Measurements from ENCODE around the gene ALDH1L2. TPM values are rescaled to one million over a fixed set of nuclear protein-coding genes. Genes with fewer than 3 reads are reported as not detected.

Gene ALDH1L2
- total and polyA plus RNA-seq, 4 donors, result 0.03 to 0.25 (median 0.15) TPM

DNA sequence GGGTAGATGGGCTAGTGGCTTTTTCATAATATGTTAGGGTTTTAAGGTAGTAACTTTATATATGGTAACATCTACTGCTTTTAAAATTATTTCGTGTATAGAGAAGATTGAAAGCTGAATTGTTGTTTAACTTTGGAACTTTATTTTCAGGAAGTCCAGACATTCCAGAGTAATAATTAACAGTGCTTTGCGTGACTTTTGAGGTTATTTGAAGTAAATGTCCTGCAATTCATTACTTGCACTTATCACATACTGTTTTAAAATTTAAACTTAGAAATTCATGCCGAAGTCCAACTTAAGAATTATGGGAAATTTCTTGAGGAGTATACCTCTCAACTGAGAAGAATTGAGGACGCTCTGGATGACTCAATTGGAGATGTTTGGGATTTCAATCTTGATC lies 26.6 kb upstream of the ALDH1L2 start:
- H3K36me3 ChIP-seq (ENCODE audit: control insufficient read depth in 4 of 4, insufficient read depth in 3 of 4, low read depth in 1 of 4, low read length in 3 of 4), result peaks cover 0 to 10% (median 2%) of the 10 kb centered on the region in 4 donors
- WGBS, result 29% methylated on average over 4 of the region's 4 CpGs
- H3K9me3 ChIP-seq (ENCODE audit: control insufficient read depth in 4 of 4, low read length in 3 of 4), result no peaks in the 10 kb centered on the region
- no peak for TF ChIP-seq FOXA2 (IDR thresholded peaks at IDR 0.05)
- peak overlapping the region in 1 of 2 donors; percentile 50 for H3K9ac ChIP-seq (ENCODE audit: low read depth in 1 of 2, low read length in 2 of 2)
- DNase-seq (ENCODE audit: low spot score), result no peak
- peaks cover 7 to 26% (median 22%) of the 10 kb centered on the region in 4 donors for H3K4me1 ChIP-seq (ENCODE audit: control insufficient read depth in 4 of 4, insufficient read depth in 4 of 4, low read length in 3 of 4)
- peak overlapping the region in 1 of 2 donors; percentile 6 for H3K27ac ChIP-seq (ENCODE audit: low read depth in 1 of 2, low read length in 2 of 2)
- no peak overlapping the region for H3K4me3 ChIP-seq (ENCODE audit: low read depth in 1 of 3, low read length in 3 of 3)
- H3K27me3 ChIP-seq (ENCODE audit: control insufficient read depth in 4 of 4, insufficient read depth in 4 of 4, low read length in 3 of 4), result no peaks in the 10 kb centered on the region

DNA sequence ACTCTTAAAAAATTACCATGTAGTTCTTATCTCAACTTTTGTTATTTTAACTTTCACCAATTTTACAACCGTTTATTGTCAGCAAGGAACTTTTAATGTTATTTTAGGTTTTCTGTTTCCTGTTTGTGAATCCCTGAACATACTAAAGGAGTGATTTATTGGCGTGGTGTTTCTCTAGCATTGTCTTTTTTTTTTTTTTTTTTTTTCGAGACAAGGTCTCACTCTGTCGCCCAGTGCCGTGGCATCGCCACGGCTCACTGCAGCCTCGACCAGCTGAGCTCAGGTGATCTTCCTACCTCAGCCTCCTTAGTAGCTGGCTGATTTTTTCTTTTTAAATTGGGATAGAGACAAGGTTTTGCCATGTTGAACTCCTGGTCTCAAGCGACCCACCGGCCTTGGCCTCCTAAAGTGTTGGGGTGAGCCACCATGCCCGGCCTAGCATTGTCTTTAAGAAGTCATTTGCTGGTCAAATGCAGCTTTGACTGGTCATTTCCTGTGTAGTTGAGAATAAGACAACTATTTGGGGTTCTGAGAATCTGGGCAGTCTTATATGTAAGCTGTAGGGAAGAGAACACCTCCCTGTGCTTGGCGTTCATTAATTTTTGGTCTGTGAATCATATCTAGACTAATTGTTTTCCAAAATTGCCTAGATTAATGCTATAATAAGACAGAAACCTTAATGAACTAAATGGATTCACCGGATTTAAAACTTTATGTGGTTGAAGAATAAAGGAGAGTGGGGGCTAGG lies 25.4 kb upstream of the ALDH1L2 start:
- WGBS, result 67% methylated on average over 13 of the region's 13 CpGs
- TF ChIP-seq, protein P1, sequence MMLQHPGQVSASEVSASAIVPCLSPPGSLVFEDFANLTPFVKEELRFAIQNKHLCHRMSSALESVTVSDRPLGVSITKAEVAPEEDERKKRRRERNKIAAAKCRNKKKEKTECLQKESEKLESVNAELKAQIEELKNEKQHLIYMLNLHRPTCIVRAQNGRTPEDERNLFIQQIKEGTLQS (IDR thresholded peaks at IDR 0.05), result no peak
- TF ChIP-seq FOXA2 (IDR thresholded peaks at IDR 0.05) (no peak), NR2F2 (IDR thresholded peaks at IDR 0.05) (no peak), JUND (IDR thresholded peaks at IDR 0.05) (no peak), RAD21 (IDR thresholded peaks at IDR 0.05) (no peak)
- Histone ChIP-seq H3K4me1 (ENCODE audit: control insufficient read depth in 4 of 4, insufficient read depth in 4 of 4, low read length in 3 of 4) (peaks cover 7 to 26% (median 22%) of the 10 kb centered on the region in 4 donors), H3K9me3 (ENCODE audit: control insufficient read depth in 4 of 4, low read length in 3 of 4) (no peaks in the 10 kb centered on the region), H3K36me3 (ENCODE audit: control insufficient read depth in 4 of 4, insufficient read depth in 3 of 4, low read depth in 1 of 4, low read length in 3 of 4) (peaks cover 0 to 7% (median 0%) of the 10 kb centered on the region in 4 donors), H3K4me3 (ENCODE audit: low read depth in 1 of 3, low read length in 3 of 3) (peak overlapping the region in 1 of 3 donors; percentile 79), H3K27ac (ENCODE audit: low read depth in 1 of 2, low read length in 2 of 2) (peak overlapping the region; percentile 14 to 53), H3K9ac (ENCODE audit: low read depth in 1 of 2, low read length in 2 of 2) (no peak overlapping the region), H3K27me3 (ENCODE audit: control insufficient read depth in 4 of 4, insufficient read depth in 4 of 4, low read length in 3 of 4) (no peaks in the 10 kb centered on the region)
- DNase-seq (ENCODE audit: low spot score), result no peak

DNA sequence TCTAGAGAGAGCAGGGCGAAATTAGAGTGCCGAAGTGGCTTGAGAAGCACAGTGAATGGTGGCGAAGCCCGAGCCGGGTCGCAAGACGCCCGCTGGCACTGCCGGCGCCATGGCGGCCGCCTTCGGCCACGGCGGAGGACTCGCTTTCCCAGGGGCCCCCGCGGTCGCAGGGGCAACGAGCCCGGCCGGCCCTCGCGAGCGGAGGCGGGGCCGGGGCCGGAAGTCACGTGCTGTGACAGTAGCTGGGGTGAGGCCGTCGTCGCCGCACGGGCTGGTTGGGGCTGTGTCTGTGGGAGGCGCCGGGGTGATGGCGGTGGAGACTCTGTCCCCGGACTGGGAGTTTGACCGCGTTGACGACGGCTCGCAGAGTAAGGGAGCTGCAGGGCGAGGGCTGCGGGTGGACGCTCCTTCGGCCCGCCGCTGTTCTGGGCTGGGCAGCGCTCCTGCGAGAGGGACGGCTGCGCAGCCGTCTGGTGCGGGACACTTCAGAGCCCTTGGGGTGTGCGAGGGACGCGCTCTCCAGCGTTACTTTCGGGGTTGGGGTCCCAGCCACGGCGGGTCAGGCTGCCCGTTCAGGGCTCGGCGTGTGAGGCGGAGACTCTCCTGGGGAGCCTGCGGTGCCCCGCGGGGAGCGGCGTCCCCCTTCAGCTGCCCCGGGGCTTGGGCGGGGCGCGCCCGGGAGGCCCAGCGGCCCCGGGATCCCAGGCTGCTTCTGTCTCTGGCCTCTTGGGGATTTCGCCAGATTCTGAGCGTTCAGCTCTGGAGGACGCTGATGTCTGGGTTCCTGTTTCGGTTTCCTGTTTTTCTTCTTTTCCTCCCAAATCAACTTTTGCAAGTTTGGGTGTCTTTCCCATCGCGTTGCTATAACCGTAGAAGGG lies 23.5 kb upstream of the ALDH1L2 start, which contains the start of gene WASHC4:
TSS of gene WASHC4 (plus strand) at position 238 of the 878 bp plus-strand sequence. CDS start at position 308, 70 bp downstream.
- Histone ChIP-seq H3K9me3 (ENCODE audit: control insufficient read depth in 4 of 4, low read length in 3 of 4) (no peaks in the 10 kb centered on the region), H3K27me3 (ENCODE audit: control insufficient read depth in 4 of 4, insufficient read depth in 4 of 4, low read length in 3 of 4) (no peaks in the 10 kb centered on the region), H3K4me1 (ENCODE audit: control insufficient read depth in 4 of 4, insufficient read depth in 4 of 4, low read length in 3 of 4) (peaks cover 7 to 26% (median 22%) of the 10 kb centered on the region in 4 donors), H3K9ac (ENCODE audit: low read depth in 1 of 2, low read length in 2 of 2) (peak within 1 kb of the TSS; percentile 76 to 98), H3K27ac (ENCODE audit: low read depth in 1 of 2, low read length in 2 of 2) (peak within 1 kb of the TSS; percentile 96 to 97), H3K4me3 (ENCODE audit: low read depth in 1 of 3, low read length in 3 of 3) (peak within 1 kb of the TSS; percentile 79 to 92 (median 90)), H3K36me3 (ENCODE audit: control insufficient read depth in 4 of 4, insufficient read depth in 3 of 4, low read depth in 1 of 4, low read length in 3 of 4) (peaks cover 0 to 4% (median 0%) of the 10 kb centered on the region in 4 donors)
- DNase-seq (ENCODE audit: low spot score), result peak; percentile 94
- WGBS, result under 1% methylated on average over 85 of the region's 85 CpGs
- TF ChIP-seq SP1 (IDR thresholded peaks at IDR 0.05), result no peak
- no peak for TF ChIP-seq JUND (IDR thresholded peaks at IDR 0.05)
- no peak for TF ChIP-seq FOXA2 (IDR thresholded peaks at IDR 0.05)
- TF ChIP-seq TAF1 (conservative IDR thresholded peaks at IDR 0.05), result peak; percentile 80
- TF ChIP-seq, protein P2, sequence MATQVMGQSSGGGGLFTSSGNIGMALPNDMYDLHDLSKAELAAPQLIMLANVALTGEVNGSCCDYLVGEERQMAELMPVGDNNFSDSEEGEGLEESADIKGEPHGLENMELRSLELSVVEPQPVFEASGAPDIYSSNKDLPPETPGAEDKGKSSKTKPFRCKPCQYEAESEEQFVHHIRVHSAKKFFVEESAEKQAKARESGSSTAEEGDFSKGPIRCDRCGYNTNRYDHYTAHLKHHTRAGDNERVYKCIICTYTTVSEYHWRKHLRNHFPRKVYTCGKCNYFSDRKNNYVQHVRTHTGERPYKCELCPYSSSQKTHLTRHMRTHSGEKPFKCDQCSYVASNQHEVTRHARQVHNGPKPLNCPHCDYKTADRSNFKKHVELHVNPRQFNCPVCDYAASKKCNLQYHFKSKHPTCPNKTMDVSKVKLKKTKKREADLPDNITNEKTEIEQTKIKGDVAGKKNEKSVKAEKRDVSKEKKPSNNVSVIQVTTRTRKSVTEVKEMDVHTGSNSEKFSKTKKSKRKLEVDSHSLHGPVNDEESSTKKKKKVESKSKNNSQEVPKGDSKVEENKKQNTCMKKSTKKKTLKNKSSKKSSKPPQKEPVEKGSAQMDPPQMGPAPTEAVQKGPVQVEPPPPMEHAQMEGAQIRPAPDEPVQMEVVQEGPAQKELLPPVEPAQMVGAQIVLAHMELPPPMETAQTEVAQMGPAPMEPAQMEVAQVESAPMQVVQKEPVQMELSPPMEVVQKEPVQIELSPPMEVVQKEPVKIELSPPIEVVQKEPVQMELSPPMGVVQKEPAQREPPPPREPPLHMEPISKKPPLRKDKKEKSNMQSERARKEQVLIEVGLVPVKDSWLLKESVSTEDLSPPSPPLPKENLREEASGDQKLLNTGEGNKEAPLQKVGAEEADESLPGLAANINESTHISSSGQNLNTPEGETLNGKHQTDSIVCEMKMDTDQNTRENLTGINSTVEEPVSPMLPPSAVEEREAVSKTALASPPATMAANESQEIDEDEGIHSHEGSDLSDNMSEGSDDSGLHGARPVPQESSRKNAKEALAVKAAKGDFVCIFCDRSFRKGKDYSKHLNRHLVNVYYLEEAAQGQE (IDR thresholded peaks at IDR 0.05), result no peak
- TF ChIP-seq RXRA (IDR thresholded peaks at IDR 0.05), result no peak
- TF ChIP-seq RAD21 (IDR thresholded peaks at IDR 0.05), result no peak
- TF ChIP-seq, protein P1 (IDR thresholded peaks at IDR 0.05), result no peak
- peak; percentile 97 for TF ChIP-seq YY1 (IDR thresholded peaks at IDR 0.05)
- TF ChIP-seq, protein P3, sequence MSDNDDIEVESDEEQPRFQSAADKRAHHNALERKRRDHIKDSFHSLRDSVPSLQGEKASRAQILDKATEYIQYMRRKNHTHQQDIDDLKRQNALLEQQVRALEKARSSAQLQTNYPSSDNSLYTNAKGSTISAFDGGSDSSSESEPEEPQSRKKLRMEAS (IDR thresholded peaks at IDR 0.05), result no peak
- no peak for TF ChIP-seq NR2F2 (IDR thresholded peaks at IDR 0.05)
- TF ChIP-seq GABPA (IDR thresholded peaks at IDR 0.05 in 1 of 2, conservative IDR thresholded peaks at IDR 0.05 in 1 of 2), result peak; percentile 23 to 80
- TF ChIP-seq, protein P4, sequence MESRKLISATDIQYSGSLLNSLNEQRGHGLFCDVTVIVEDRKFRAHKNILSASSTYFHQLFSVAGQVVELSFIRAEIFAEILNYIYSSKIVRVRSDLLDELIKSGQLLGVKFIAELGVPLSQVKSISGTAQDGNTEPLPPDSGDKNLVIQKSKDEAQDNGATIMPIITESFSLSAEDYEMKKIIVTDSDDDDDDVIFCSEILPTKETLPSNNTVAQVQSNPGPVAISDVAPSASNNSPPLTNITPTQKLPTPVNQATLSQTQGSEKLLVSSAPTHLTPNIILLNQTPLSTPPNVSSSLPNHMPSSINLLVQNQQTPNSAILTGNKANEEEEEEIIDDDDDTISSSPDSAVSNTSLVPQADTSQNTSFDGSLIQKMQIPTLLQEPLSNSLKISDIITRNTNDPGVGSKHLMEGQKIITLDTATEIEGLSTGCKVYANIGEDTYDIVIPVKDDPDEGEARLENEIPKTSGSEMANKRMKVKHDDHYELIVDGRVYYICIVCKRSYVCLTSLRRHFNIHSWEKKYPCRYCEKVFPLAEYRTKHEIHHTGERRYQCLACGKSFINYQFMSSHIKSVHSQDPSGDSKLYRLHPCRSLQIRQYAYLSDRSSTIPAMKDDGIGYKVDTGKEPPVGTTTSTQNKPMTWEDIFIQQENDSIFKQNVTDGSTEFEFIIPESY (IDR thresholded peaks at IDR 0.05), result peak; percentile 56
- no peak for TF ChIP-seq FOXA1 (IDR thresholded peaks at IDR 0.05)
- TF ChIP-seq HNF4A (conservative IDR thresholded peaks at IDR 0.05), result no peak
- TF ChIP-seq EGR1 (IDR thresholded peaks at IDR 0.05; ENCODE audit: low read depth in 2 of 2), result peak in 1 of 2 donors; percentile 8
- TF ChIP-seq HNF4G (IDR thresholded peaks at IDR 0.05), result no peak
